HG02798 (cell line): Measurements from ENCODE around the gene INO80B.
"Not testable (repeated sequence)": the region's sequence is repeated elsewhere in the genome, so short reads cannot be mapped to it uniquely, and the experiment has no call there.

Source experiments
- ATAC-seq: cut with Tn5 transposase; IDR thresholded peaks from one replicate; pipeline ENCODE4 v1.9.1; 2021; ENCODE audit warnings: mild to moderate bottlenecking; ENCODE audit not compliant: unreplicated experiment, poor library complexity

Gene INO80B

GRCh38 chr2:74444498-74445318 is 10.2 kb upstream of the INO80B start:
- ATAC-seq = no peak

- ATAC-seq = no peak
Observed at GRCh38 chr2:74447230-74447999, 7.5 kb upstream of the INO80B start.

- ATAC-seq = no peak
Observed at GRCh38 chr2:74448771-74449170, 6.1 kb upstream of the INO80B start.

GRCh38 chr2:74450570-74451190 is 4.2 kb upstream of the INO80B start:
- ATAC-seq = no peak

- ATAC-seq = no peak
Observed at GRCh38 chr2:74457129-74457548, 2.3 kb downstream of the INO80B start.

- peak; percentile 41 for ATAC-seq
Observed at GRCh38 chr2:74457549-74458131, 2.8 kb downstream of the INO80B start.

GRCh38 chr2:74458132-74458937 is 3.4 kb downstream of the INO80B start, which contains the start of gene WBP1:
Gene WBP1, plus strand, starts transcription at chr2:74458438. Its CDS starts 165 bp downstream, at chr2:74458603.
- peak; percentile 86 for ATAC-seq

- ATAC-seq = no peak
Observed at GRCh38 chr2:74458938-74459363, 4.1 kb downstream of the INO80B start.

GRCh38 chr2:74459503-74460118 is 4.7 kb downstream of the INO80B start:
- ATAC-seq = not testable (repeated sequence)

GRCh38 chr2:74460187-74460586 is 5.3 kb downstream of the INO80B start:
- ATAC-seq = not testable (repeated sequence)

- no peak for ATAC-seq
Observed at GRCh38 chr2:74461187-74462053, 6.5 kb downstream of the INO80B start.

- no peak for ATAC-seq
Observed at GRCh38 chr2:74462054-74462785, 7.3 kb downstream of the INO80B start.

- no peak for ATAC-seq
Observed at GRCh38 chr2:74462786-74463105, 7.9 kb downstream of the INO80B start.

GRCh38 chr2:74464406-74464805 is 9.5 kb downstream of the INO80B start:
- no peak for ATAC-seq

- not testable (repeated sequence) for ATAC-seq
Observed at GRCh38 chr2:74470742-74471141, 15.9 kb downstream of the INO80B start.

GRCh38 chr2:74471332-74472065 is 16.6 kb downstream of the INO80B start:
- ATAC-seq = no peak
